B cell (primary cell): ENCODE results near the gene ATCAY. TPM values are rescaled to one million over a fixed set of nuclear protein-coding genes. Genes with fewer than 3 reads are reported as not detected.

Experiments used
- ATAC-seq: fragments of 200-7000 bp; cut with Tn5 transposase; one replicate; pipeline ENCODE4 v1.10.0; 2021; ENCODE audit warnings: low read depth, mild to moderate bottlenecking, moderate number of reproducible peaks, moderate library complexity
- CTCF ChIA-PET: fragments of 350-600 bp; sonication (Branson Sonifier 250); formaldehyde crosslinking; loops from one replicate; lab custom pipeline; 2021; ENCODE audit warnings: antibody characterized with exemption, inconsistent platforms; lab: Charles Lee
- POLR2A ChIA-PET: fragments of 350-600 bp; sonication (Branson Sonifier 250); formaldehyde crosslinking; loops from one replicate; lab custom pipeline; 2021; ENCODE audit warnings: antibody characterized with exemption; lab: Charles Lee
- DNase-seq: peaks from one replicate; pipeline ENCODE4 v3.0.0; 2013
- H2AFZ ChIP-seq: 2 replicates; pipeline ENCODE4 v1.6.1; 2012; ENCODE audit warnings: mild to moderate bottlenecking, low read depth, low read length; ENCODE audit not compliant: insufficient read depth, poor library complexity, severe bottlenecking
- H3K27ac ChIP-seq, 2 donors: 1 replicate in 1 of 2; 2 replicates in 1 of 2; pipeline ENCODE4 v1.5.1; 2012 to 2013; ENCODE audit warnings: low read length in 2 of 2, mild to moderate bottlenecking in 2 of 2, moderate library complexity in 1 of 2
- H3K27me3 ChIP-seq, 4 experiments: fragments of 200-600 bp in 1 of 4; sonication (generic) in 1 of 4; replicated peaks in 1 of 4; 1 replicate in 2 of 4; 2 replicates in 2 of 4; pipeline versions ENCODE4 v1.6.1 to v1.7.0; 2013 to 2016; ENCODE audit warnings: low read length in 3 of 4, mild to moderate bottlenecking in 2 of 4, mixed read lengths in 1 of 4, moderate library complexity in 1 of 4; ENCODE audit not compliant: insufficient read depth in 4 of 4, control insufficient read depth in 3 of 4; ENCODE audit errors: control extremely low read depth in 1 of 4
- H3K36me3 ChIP-seq, 2 experiments: replicated peaks in 1 of 2; 1 replicate in 1 of 2; 2 replicates in 1 of 2; pipeline versions ENCODE4 v1.6.1 to v1.7.1; 2013; ENCODE audit warnings: low read length in 1 of 2; ENCODE audit not compliant: insufficient read depth in 2 of 2, control insufficient read depth in 1 of 2; ENCODE audit errors: control extremely low read depth in 1 of 2, extremely low read depth in 1 of 2
- H3K4me1 ChIP-seq, 2 donors: fragments of 200-600 bp in 1 of 2; sonication (generic) in 1 of 2; 1 replicate in 1 of 2; 2 replicates in 1 of 2; pipeline versions ENCODE4 v1.5.1 to v1.6.1; 2013 to 2017; ENCODE audit warnings: low read length in 2 of 2; ENCODE audit not compliant: control insufficient read depth in 2 of 2, insufficient read depth in 2 of 2
- H3K4me2 ChIP-seq: replicated peaks from 2 replicates; pipeline ENCODE3; 2012; ENCODE audit warnings: mild to moderate bottlenecking, low read depth, low read length; ENCODE audit not compliant: poor library complexity, severe bottlenecking
- H3K4me3 ChIP-seq, 5 experiments: fragments of 200-600 bp in 1 of 5; sonication (generic) in 1 of 5; 1 replicate in 3 of 5; 2 replicates in 2 of 5; pipeline versions ENCODE4 v1.5.1 to v1.7.0; 2011 to 2016; ENCODE audit warnings: low read length in 4 of 5, mild to moderate bottlenecking in 4 of 5, low read depth in 2 of 5, control low read depth in 1 of 5, moderate library complexity in 1 of 5; ENCODE audit not compliant: insufficient read depth in 1 of 5; ENCODE audit errors: control extremely low read depth in 1 of 5, extremely low read depth in 1 of 5
- H3K79me2 ChIP-seq: fragments of 200-600 bp; sonication (generic); one replicate; pipeline ENCODE4 v1.6.0; 2016; ENCODE audit warnings: low read length; ENCODE audit not compliant: control insufficient read depth, insufficient read depth
- H3K9ac ChIP-seq: fragments of 200-600 bp; sonication (generic); 2 replicates; pipeline ENCODE4 v1.6.1; 2017; ENCODE audit warnings: mild to moderate bottlenecking, low read length, moderate library complexity
- H3K9me3 ChIP-seq, 3 donors: one replicate each; pipeline versions ENCODE4 v1.6.1 to v1.7.1; 2013; ENCODE audit warnings: low read length in 2 of 3; ENCODE audit not compliant: control insufficient read depth in 2 of 3, insufficient read depth in 1 of 3; ENCODE audit errors: control extremely low read depth in 1 of 3
- H4K20me1 ChIP-seq: 2 replicates; pipeline ENCODE4 v1.6.0; 2012; ENCODE audit warnings: mild to moderate bottlenecking, low read length; ENCODE audit not compliant: insufficient read depth, control insufficient read depth, poor library complexity, severe bottlenecking
- H3K27ac Mint-ChIP-seq: one replicate; pipeline ENCODE4 v1.8.0; 2021; ENCODE audit warnings: mixed read lengths
- H3K27me3 Mint-ChIP-seq: one replicate; pipeline ENCODE4 v1.8.0; 2021; ENCODE audit warnings: mixed read lengths
- H3K4me1 Mint-ChIP-seq: one replicate; pipeline ENCODE4 v1.8.0; 2021; ENCODE audit warnings: mixed read lengths
- H3K4me3 Mint-ChIP-seq: one replicate; pipeline ENCODE4 v1.8.0; 2021; ENCODE audit warnings: mixed read lengths
- H3K9me3 Mint-ChIP-seq: one replicate; pipeline ENCODE4 v1.8.0; 2022; ENCODE audit warnings: mixed read lengths; ENCODE audit not compliant: insufficient read depth
- CTCF ChIP-seq: fragments of 200-600 bp; IDR thresholded peaks from one replicate; pipeline ENCODE4 v1.8.0; 2022; ENCODE audit warnings: antibody characterized with exemption, mild to moderate bottlenecking
- EZH2 ChIP-seq: IDR thresholded peaks from 2 replicates; pipeline ENCODE4 v1.6.1; 2012; ENCODE audit warnings: borderline replicate concordance, low read depth, mild to moderate bottlenecking, moderate library complexity, low read length; ENCODE audit not compliant: insufficient read depth, poor library complexity, severe bottlenecking
- WGBS: methylation state at CpG from one replicate; pipeline ENCODE4 v1.1.5; 2013; ENCODE audit warnings: missing lambda C conversion rate; ENCODE audit not compliant: insufficient coverage; 5-methylcytosine and 5-hydroxymethylcytosine counted together
- intact Hi-C: fragments of 100-400 bp; cut with micrococcal nuclease; formaldehyde crosslinking; loops from one replicate; pipeline ENCODE4 v1.10.0; 2022
- polyA plus RNA-seq: library from polyadenylated mRNA; depleted of rRNA; stranded (reverse); fragments of >200 nt; gene quantifications from 2 replicates; pipeline ENCODE4 v1.2.3, GENCODE V29; 2012
- total RNA-seq, 2 donors: library from RNA; stranded (reverse); fragments of 120-200 nt in 1 of 2; gene quantifications; 1 replicate in 1 of 2; 2 replicates in 1 of 2; pipeline versions ENCODE4 v1.2.3 to v1.2.4, GENCODE V29; 2013 to 2022

The ATCAY gene
- total and polyA plus RNA-seq, 2 donors (not counting 1 experiment from before 2014, with no cell fraction given): not detected

GRCh38 chr19:3975144-3975543 lies 94.7 kb downstream of the ATCAY start:
- Histone ChIP-seq H3K9ac (no peak overlapping the region), H3K27me3 (no peaks in the 10 kb centered on the region), H3K4me2 (no peak overlapping the region), H4K20me1 (peaks cover 62% of the 10 kb centered on the region), H3K9me3 (peaks cover 0 to 4% (median 0%) of the 10 kb centered on the region in 3 donors), H3K27ac (no peak overlapping the region), H3K4me1 (peaks cover 7 to 9% of the 10 kb centered on the region in 2 donors), H2AFZ (no peak overlapping the region), H3K4me3 (no peak overlapping the region), H3K79me2 (peaks cover 8% of the 10 kb centered on the region), H3K36me3 (peaks cover 3 to 48% of the 10 kb centered on the region in 2 experiments)
- Mint-ChIP-seq H3K27ac (no peak overlapping the region), H3K9me3 (no peaks in the 10 kb centered on the region), H3K4me3 (no peak overlapping the region), H3K27me3 (no peaks in the 10 kb centered on the region), H3K4me1 (peaks cover 13% of the 10 kb centered on the region)
- WGBS: 87% methylated on average over 5 of the region's 8 CpGs
- POLR2A ChIA-PET: interaction anchor here (0.7 to 1.0 kb wide), 3 partner anchors 10 to 15 kb away, joined by 3 read pairs; partner anchors contain the start of gene EEF2
- ATAC-seq (no peak), DNase-seq (no peak)
- TF ChIP-seq EZH2: no peak
- TF ChIP-seq CTCF: no peak
- CTCF ChIA-PET: interaction anchor here (1.2 kb wide), 1 partner anchor 10 kb away, joined by 4 read pairs; the partner anchor contains the start of gene EEF2
- intact Hi-C loops: no loop called here

GRCh38 chr19:3975637-3976087 lies 95.2 kb downstream of the ATCAY start:
- no peak for ATAC-seq
- peaks cover 3% of the 10 kb centered on the region for H3K79me2 ChIP-seq
- WGBS: 94% methylated on average over 14 of the region's 14 CpGs

More at GRCh38 chr19:3975637-3976087, 95.2 kb downstream of the ATCAY start:
- H3K4me2 ChIP-seq: no peak overlapping the region
- H3K27ac ChIP-seq: no peak overlapping the region
- DNase-seq: peak; percentile 37
- H3K4me1 Mint-ChIP-seq: peaks cover 7% of the 10 kb centered on the region
- no peaks in the 10 kb centered on the region for H3K27me3 ChIP-seq
- no peaks in the 10 kb centered on the region for H3K27me3 Mint-ChIP-seq
- H4K20me1 ChIP-seq: peaks cover 62% of the 10 kb centered on the region
- H3K4me3 ChIP-seq: no peak overlapping the region
- no peak overlapping the region for H3K4me3 Mint-ChIP-seq
- ChIA-PET CTCF (interaction anchor here (1.2 kb wide), 1 partner anchor 10 kb away, joined by 4 read pairs; the partner anchor contains the start of gene EEF2), POLR2A (interaction anchor here (0.7 to 1.0 kb wide), 3 partner anchors 10 to 14 kb away, joined by 3 read pairs; partner anchors contain the start of gene EEF2)
- intact Hi-C loops: no loop called here
- TF ChIP-seq EZH2 (no peak), CTCF (no peak)
- H3K9ac ChIP-seq: no peak overlapping the region
- no peak overlapping the region for H2AFZ ChIP-seq
- H3K27ac Mint-ChIP-seq: no peak overlapping the region
- H3K9me3 ChIP-seq: peaks cover 0 to 4% (median 0%) of the 10 kb centered on the region in 3 donors
- H3K36me3 ChIP-seq: peaks cover 3 to 54% of the 10 kb centered on the region in 2 experiments
- H3K4me1 ChIP-seq: peaks cover 4 to 5% of the 10 kb centered on the region in 2 donors
- H3K9me3 Mint-ChIP-seq: no peaks in the 10 kb centered on the region
